ENCODE data around the gene CACNA1D. TPM values are rescaled to one million over a fixed set of nuclear protein-coding genes. Genes with fewer than 3 reads are reported as not detected.

Gene CACNA1D
- total and polyA plus RNA-seq, 2 experiments from 2014 or later, result 41.0 to 159 TPM

GRCh38 chr3:53739966-53740365, 245.6 kb downstream of the CACNA1D start:
- Histone ChIP-seq H3K36me3 (peaks cover 25% of the 10 kb centered on the region), H3K27me3 (no peaks in the 10 kb centered on the region), H3K27ac (no peak overlapping the region), H3K4me3 (no peak overlapping the region), H3K4me1 (ENCODE audit: low read depth) (no peaks in the 10 kb centered on the region), H3K9me3 (ENCODE audit: low read depth) (no peaks in the 10 kb centered on the region)
- DNase-seq (ENCODE audit: low read depth in 1 of 2, low spot score in 1 of 2), result no peak
- no peak for TF ChIP-seq CTCF (IDR thresholded peaks at IDR 0.05; ENCODE audit: low read depth, low read length)

- TF ChIP-seq CTCF (IDR thresholded peaks at IDR 0.05; ENCODE audit: low read depth, low read length), result no peak
- H3K27me3 ChIP-seq, result no peaks in the 10 kb centered on the region
- no peak overlapping the region for H3K4me3 ChIP-seq
- peaks cover 24% of the 10 kb centered on the region for H3K36me3 ChIP-seq
- no peaks in the 10 kb centered on the region for H3K4me1 ChIP-seq (ENCODE audit: low read depth)
- DNase-seq (ENCODE audit: low read depth in 1 of 2, low spot score in 1 of 2), result no peak
- no peak overlapping the region for H3K27ac ChIP-seq
- H3K9me3 ChIP-seq (ENCODE audit: low read depth), result no peaks in the 10 kb centered on the region
Observed at GRCh38 chr3:53740956-53741355, 246.5 kb downstream of the CACNA1D start.

- DNase-seq (ENCODE audit: low read depth in 1 of 2, low spot score in 1 of 2), result no peak
- TF ChIP-seq CTCF (IDR thresholded peaks at IDR 0.05; ENCODE audit: low read depth, low read length), result no peak
- peaks cover 48% of the 10 kb centered on the region for H3K36me3 ChIP-seq
Observed at GRCh38 chr3:53744351-53744750, 249.9 kb downstream of the CACNA1D start.

GRCh38 chr3:53747559-53747958, 253.1 kb downstream of the CACNA1D start:
- Histone ChIP-seq H3K4me1 (ENCODE audit: low read depth) (no peaks in the 10 kb centered on the region), H3K27ac (no peak overlapping the region), H3K9me3 (ENCODE audit: low read depth) (no peaks in the 10 kb centered on the region), H3K27me3 (no peaks in the 10 kb centered on the region), H3K4me3 (no peak overlapping the region), H3K36me3 (peaks cover 62% of the 10 kb centered on the region)
- DNase-seq (ENCODE audit: low read depth in 1 of 2, low spot score in 1 of 2), result no peak
- TF ChIP-seq CTCF (IDR thresholded peaks at IDR 0.05; ENCODE audit: low read depth, low read length), result no peak

More at GRCh38 chr3:53744351-53744750, 249.9 kb downstream of the CACNA1D start:
- no peaks in the 10 kb centered on the region for H3K9me3 ChIP-seq (ENCODE audit: low read depth)
- no peaks in the 10 kb centered on the region for H3K27me3 ChIP-seq
- H3K4me1 ChIP-seq (ENCODE audit: low read depth), result no peaks in the 10 kb centered on the region
- H3K4me3 ChIP-seq, result no peak overlapping the region
- no peak overlapping the region for H3K27ac ChIP-seq

- H3K36me3 ChIP-seq, result peaks cover 66% of the 10 kb centered on the region
- DNase-seq (ENCODE audit: low read depth in 1 of 2, low spot score in 1 of 2), result no peak
- no peaks in the 10 kb centered on the region for H3K4me1 ChIP-seq (ENCODE audit: low read depth)
- no peak overlapping the region for H3K27ac ChIP-seq
- no peaks in the 10 kb centered on the region for H3K27me3 ChIP-seq
- no peak overlapping the region for H3K4me3 ChIP-seq
- TF ChIP-seq CTCF (IDR thresholded peaks at IDR 0.05; ENCODE audit: low read depth, low read length), result no peak
- no peaks in the 10 kb centered on the region for H3K9me3 ChIP-seq (ENCODE audit: low read depth)
Observed at GRCh38 chr3:53748512-53749271, 254.3 kb downstream of the CACNA1D start.
